Neuron (in vitro differentiated cells): ENCODE data around the gene COL4A1.
A peak's percentile ranks its signal among the peaks of the same experiment; 100 is the strongest.

Experiments
- H2AFZ ChIP-seq: one replicate; pipeline ENCODE4 v1.6.1; 2013; ENCODE audit warnings: low read depth, mild to moderate bottlenecking, inconsistent platforms, low read length, moderate library complexity
- H3K27me3 ChIP-seq: one replicate; pipeline ENCODE4 v1.6.1; 2013; ENCODE audit warnings: low read length; ENCODE audit not compliant: insufficient read depth
- H3K36me3 ChIP-seq: one replicate; pipeline ENCODE4 v1.6.1; 2013; ENCODE audit warnings: low read length; ENCODE audit not compliant: insufficient read depth
- H3K4me1 ChIP-seq: one replicate; pipeline ENCODE4 v1.6.1; 2013; ENCODE audit warnings: low read length; ENCODE audit not compliant: insufficient read depth
- H3K4me3 ChIP-seq: 2 replicates; pipeline ENCODE4 v1.5.1; 2013; ENCODE audit warnings: mild to moderate bottlenecking, low read length, moderate library complexity
- H3K9me3 ChIP-seq: one replicate; pipeline ENCODE4 v1.6.1; 2013; ENCODE audit warnings: low read length

Gene COL4A1

DNA sequence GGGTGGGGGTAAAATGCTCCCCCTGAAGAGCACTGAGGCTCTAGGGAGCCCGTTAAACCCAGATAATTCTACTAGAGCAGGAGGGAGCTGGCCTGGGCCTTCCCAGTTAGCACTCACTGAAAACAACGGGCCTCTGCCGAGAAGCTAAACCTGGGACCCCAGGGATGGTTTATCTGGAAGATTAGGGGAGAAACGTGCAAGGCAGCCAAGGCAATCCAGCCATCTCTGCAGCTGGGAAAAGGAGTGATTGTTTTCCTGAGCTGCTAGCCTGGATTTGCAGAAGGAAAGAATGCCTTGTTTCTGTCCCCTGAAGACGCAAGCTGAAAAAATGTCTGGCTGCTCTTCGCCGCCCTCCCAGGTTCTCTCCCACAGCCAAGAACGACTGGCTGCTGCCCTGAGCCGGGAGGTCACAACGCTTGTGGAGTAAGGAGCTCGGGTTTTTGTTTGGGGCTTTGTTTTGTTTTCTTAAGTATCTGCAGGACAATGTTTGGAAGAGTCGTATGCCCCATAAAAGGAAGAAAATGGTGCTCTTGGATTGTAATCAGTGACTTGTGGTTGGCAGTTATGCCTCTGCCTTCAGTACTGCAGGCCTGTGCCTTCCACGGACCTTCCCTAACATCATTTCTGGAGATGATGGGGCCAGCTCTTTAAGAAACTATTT, 31.6 kb upstream of the COL4A1 start:
- Histone ChIP-seq H3K36me3 (no peaks in the 10 kb centered on the region), H3K4me1 (peaks cover 31% of the 10 kb centered on the region), H3K27me3 (no peaks in the 10 kb centered on the region), H3K9me3 (peaks cover 2% of the 10 kb centered on the region), H3K4me3 (peak overlapping the region; percentile 37), H2AFZ (peak overlapping the region; percentile 14)

GRCh38 chr13:110337247-110337646, 30.3 kb upstream of the COL4A1 start:
- H3K4me3 ChIP-seq, result no peak overlapping the region
- H3K27me3 ChIP-seq, result no peaks in the 10 kb centered on the region
- H3K36me3 ChIP-seq, result no peaks in the 10 kb centered on the region
- H3K4me1 ChIP-seq, result peaks cover 31% of the 10 kb centered on the region
- no peak overlapping the region for H2AFZ ChIP-seq
- H3K9me3 ChIP-seq, result peaks cover 4% of the 10 kb centered on the region

DNA sequence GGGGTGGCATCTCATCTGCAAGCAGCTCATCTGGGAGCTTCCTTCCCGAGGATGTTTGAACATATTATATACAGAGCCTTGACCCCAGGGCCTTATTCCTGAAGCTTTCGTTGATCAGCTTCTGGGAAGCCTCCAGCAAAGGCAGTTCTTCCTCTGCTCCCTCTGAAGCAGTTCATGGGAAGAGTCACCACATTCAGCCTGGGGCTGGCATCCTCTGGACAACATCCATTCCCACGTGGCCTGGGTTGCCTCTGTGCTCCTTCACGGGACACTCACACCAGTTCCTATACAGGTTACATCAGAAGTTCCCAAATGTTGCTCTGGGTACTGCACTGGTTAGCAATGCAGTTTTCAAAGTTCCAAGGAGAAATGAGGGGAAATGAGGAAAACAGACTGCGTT, 29.7 kb upstream of the COL4A1 start:
- Histone ChIP-seq H3K4me1 (peaks cover 29% of the 10 kb centered on the region), H3K27me3 (no peaks in the 10 kb centered on the region), H3K4me3 (no peak overlapping the region), H3K9me3 (peaks cover 4% of the 10 kb centered on the region), H2AFZ (no peak overlapping the region), H3K36me3 (peaks cover under 1% of the 10 kb centered on the region)

DNA sequence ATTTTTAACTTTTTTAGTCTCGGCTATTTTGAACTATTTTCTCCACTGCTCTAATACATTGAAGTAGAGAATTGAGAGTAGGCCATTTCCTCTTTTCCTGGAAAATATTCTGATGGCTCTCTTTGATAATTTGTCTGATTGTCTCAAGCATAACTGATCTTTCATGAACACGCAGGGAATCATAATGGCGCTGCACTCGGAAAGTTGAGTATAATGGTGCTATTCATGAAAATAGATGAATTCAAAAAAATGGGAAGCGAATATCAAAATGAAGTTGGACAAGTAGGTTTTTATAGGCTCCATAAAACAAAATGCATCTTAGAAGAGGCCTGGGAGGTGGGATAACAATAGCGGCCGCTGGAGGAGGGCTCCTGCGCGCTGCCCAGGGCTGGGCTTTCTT, 29.2 kb upstream of the COL4A1 start:
- Histone ChIP-seq H3K4me3 (no peak overlapping the region), H3K9me3 (peaks cover 7% of the 10 kb centered on the region), H3K4me1 (peaks cover 23% of the 10 kb centered on the region), H2AFZ (no peak overlapping the region), H3K27me3 (no peaks in the 10 kb centered on the region), H3K36me3 (peaks cover 6% of the 10 kb centered on the region)

- Histone ChIP-seq H3K27me3 (no peaks in the 10 kb centered on the region), H3K4me3 (no peak overlapping the region), H2AFZ (no peak overlapping the region), H3K9me3 (peaks cover 7% of the 10 kb centered on the region), H3K4me1 (peaks cover 22% of the 10 kb centered on the region), H3K36me3 (peaks cover 8% of the 10 kb centered on the region)
These were observed 28.0 kb upstream of the COL4A1 start for GRCh38 chr13:110334841-110335490.

DNA sequence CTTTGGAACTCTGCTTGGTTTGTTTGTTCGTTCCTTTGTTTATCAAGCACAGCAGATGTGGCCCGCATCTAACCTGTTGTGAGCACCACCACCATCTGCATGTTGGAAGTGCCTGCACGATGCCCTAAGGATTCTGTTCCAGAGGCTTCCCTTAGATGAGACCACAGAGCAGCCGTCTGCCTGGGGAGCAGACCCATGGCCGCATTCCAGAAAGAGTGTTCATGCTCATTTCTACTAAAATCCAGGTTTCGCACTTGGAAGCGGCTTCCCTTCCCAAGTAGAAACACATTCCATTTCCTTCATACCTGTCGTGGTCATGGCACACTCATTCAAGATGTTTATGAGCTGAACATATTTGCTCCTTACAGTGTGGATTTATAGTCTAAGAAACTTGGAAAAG, 27.3 kb upstream of the COL4A1 start:
- Histone ChIP-seq H3K9me3 (peaks cover 10% of the 10 kb centered on the region), H3K36me3 (peaks cover 8% of the 10 kb centered on the region), H3K27me3 (no peaks in the 10 kb centered on the region), H3K4me1 (peaks cover 21% of the 10 kb centered on the region), H2AFZ (no peak overlapping the region), H3K4me3 (no peak overlapping the region)

DNA sequence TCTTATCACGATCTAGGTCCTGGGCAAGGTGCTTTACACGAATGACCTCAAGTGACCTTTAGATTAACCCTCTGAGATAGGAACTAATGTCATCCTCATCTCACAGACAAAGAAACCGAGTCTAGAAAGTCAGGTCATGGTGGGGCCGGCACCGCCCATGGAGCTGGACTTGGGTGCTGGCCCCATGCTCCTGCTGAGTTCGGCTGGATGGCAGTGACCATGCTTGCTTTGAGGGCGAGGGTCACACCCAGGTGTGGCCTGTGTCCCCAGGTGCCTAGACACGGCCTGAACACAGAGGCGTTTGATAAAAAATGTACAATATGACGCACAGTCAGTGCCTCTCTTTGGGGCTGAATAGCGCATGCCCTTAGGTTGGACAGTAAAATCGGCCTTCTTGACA, 26.9 kb upstream of the COL4A1 start:
- Histone ChIP-seq H3K27me3 (no peaks in the 10 kb centered on the region), H2AFZ (no peak overlapping the region), H3K4me1 (peaks cover 17% of the 10 kb centered on the region), H3K4me3 (no peak overlapping the region), H3K9me3 (peaks cover 11% of the 10 kb centered on the region), H3K36me3 (peaks cover 8% of the 10 kb centered on the region)

GRCh38 chr13:110332750-110333149, 25.8 kb upstream of the COL4A1 start:
- H2AFZ ChIP-seq, result no peak overlapping the region
- peaks cover 10% of the 10 kb centered on the region for H3K36me3 ChIP-seq
- H3K4me1 ChIP-seq, result peaks cover 6% of the 10 kb centered on the region
- peaks cover 11% of the 10 kb centered on the region for H3K9me3 ChIP-seq
- H3K4me3 ChIP-seq, result no peak overlapping the region
- no peaks in the 10 kb centered on the region for H3K27me3 ChIP-seq

GRCh38 chr13:110331362-110331761, 24.4 kb upstream of the COL4A1 start:
- H2AFZ ChIP-seq, result no peak overlapping the region
- H3K36me3 ChIP-seq, result peaks cover 10% of the 10 kb centered on the region
- peaks cover 12% of the 10 kb centered on the region for H3K9me3 ChIP-seq
- H3K27me3 ChIP-seq, result no peaks in the 10 kb centered on the region
- peaks cover 2% of the 10 kb centered on the region for H3K4me1 ChIP-seq
- no peak overlapping the region for H3K4me3 ChIP-seq

- Histone ChIP-seq H3K4me3 (no peak overlapping the region), H3K4me1 (peaks cover 2% of the 10 kb centered on the region), H2AFZ (no peak overlapping the region), H3K9me3 (peaks cover 12% of the 10 kb centered on the region), H3K36me3 (peaks cover 10% of the 10 kb centered on the region), H3K27me3 (no peaks in the 10 kb centered on the region)
These were observed 23.6 kb upstream of the COL4A1 start for GRCh38 chr13:110330491-110331011.

DNA sequence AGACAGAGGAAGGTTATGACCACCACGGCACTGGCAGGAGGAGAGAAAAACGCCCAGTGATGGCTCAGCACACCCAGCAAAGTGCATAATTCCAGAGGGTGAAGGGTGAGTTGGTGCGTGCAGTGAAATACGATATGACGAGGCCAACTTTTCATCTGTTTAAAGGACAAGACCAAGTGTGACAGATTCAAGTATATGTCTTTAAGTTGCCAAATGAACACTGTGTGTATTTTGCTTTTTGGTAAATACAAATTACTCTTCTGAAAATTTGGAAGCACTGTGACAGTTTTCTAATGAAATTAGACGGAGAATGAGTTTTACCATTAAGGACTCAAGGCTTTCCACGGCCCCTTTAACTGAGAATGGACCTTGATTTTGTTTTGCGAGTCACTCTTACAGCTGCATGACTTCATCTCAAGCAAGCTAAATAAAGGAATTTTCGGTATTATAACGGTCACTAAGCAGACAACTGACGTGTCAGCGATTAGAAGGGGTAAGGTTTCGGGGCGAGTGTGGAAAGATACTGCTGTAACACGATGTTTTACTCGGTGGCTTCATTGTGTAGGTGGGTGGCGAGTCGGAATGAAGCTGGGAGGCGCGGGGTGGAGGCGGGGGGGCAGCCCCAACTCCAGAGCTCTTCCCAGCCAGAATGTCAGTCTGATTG, 23.0 kb upstream of the COL4A1 start:
- Histone ChIP-seq H2AFZ (no peak overlapping the region), H3K4me3 (no peak overlapping the region), H3K9me3 (peaks cover 12% of the 10 kb centered on the region), H3K4me1 (peaks cover 2% of the 10 kb centered on the region), H3K36me3 (peaks cover 10% of the 10 kb centered on the region), H3K27me3 (no peaks in the 10 kb centered on the region)

GRCh38 chr13:110329258-110329657, 22.3 kb upstream of the COL4A1 start:
- peaks cover 2% of the 10 kb centered on the region for H3K4me1 ChIP-seq

DNA sequence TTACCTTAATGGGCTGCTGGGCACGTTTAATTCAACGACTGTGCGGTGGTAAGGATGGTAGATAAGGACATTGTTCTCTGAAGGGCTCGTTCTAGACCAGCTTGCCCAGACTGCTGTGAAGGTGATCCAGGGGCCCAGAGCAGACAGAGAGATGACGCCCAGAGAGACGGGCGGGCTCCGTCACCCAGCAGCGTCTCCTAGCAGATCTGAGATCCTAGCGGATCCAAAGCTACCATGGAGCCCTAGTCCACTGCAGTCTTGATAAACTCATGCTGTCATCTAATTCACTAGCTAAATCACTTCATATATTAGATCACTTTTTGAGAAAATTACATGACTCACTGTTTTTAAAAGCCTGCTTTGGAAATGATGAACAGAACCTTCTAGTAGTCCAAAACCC, 21.6 kb upstream of the COL4A1 start:
- no peaks in the 10 kb centered on the region for H3K27me3 ChIP-seq
- peaks cover 2% of the 10 kb centered on the region for H3K4me1 ChIP-seq
- peaks cover 14% of the 10 kb centered on the region for H3K9me3 ChIP-seq
- H2AFZ ChIP-seq, result no peak overlapping the region
- peaks cover 10% of the 10 kb centered on the region for H3K36me3 ChIP-seq
- no peak overlapping the region for H3K4me3 ChIP-seq

More at GRCh38 chr13:110329258-110329657, 22.3 kb upstream of the COL4A1 start:
- H2AFZ ChIP-seq, result no peak overlapping the region
- H3K4me3 ChIP-seq, result no peak overlapping the region
- no peaks in the 10 kb centered on the region for H3K27me3 ChIP-seq
- H3K9me3 ChIP-seq, result peaks cover 13% of the 10 kb centered on the region
- H3K36me3 ChIP-seq, result peaks cover 10% of the 10 kb centered on the region
